ENCODE measurements around the gene DGKD.

DNA sequence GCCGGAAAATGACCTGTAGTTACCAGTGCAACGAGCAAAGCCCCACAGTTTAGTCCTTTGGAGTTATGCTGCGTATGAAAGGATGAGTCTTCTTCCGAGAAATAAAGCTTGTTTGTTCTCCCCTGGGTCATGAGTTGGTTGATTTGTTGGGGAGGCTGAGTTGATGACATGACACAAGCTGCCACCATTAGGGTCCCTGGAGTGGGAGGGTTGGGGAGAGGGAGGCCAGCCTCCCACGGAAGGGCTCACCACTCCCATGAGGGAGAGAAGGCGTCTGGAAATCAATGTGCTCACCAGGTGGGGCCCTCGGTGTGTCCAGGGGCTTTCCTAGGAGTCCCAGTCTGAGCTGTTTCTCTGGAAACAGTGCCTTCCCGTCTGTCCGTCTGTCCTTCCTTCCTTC is 7.4 kb upstream of the DGKD start:
- TF ChIP-seq, protein P1, sequence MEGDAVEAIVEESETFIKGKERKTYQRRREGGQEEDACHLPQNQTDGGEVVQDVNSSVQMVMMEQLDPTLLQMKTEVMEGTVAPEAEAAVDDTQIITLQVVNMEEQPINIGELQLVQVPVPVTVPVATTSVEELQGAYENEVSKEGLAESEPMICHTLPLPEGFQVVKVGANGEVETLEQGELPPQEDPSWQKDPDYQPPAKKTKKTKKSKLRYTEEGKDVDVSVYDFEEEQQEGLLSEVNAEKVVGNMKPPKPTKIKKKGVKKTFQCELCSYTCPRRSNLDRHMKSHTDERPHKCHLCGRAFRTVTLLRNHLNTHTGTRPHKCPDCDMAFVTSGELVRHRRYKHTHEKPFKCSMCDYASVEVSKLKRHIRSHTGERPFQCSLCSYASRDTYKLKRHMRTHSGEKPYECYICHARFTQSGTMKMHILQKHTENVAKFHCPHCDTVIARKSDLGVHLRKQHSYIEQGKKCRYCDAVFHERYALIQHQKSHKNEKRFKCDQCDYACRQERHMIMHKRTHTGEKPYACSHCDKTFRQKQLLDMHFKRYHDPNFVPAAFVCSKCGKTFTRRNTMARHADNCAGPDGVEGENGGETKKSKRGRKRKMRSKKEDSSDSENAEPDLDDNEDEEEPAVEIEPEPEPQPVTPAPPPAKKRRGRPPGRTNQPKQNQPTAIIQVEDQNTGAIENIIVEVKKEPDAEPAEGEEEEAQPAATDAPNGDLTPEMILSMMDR (IDR thresholded peaks at IDR 0.05 in 4 of 5, conservative IDR thresholded peaks at IDR 0.05 in 1 of 5), result no peak
- TF ChIP-seq POLR2A (IDR thresholded peaks at IDR 0.05), result no peak
